ENCODE measurements around the gene ZNRF3. TPM values are rescaled to one million over a fixed set of nuclear protein-coding genes. Genes with fewer than 3 reads are reported as not detected.

ZNRF3 gene
- polyA plus RNA-seq, 1 donor from 2014 or later: 2.9 TPM

DNA sequence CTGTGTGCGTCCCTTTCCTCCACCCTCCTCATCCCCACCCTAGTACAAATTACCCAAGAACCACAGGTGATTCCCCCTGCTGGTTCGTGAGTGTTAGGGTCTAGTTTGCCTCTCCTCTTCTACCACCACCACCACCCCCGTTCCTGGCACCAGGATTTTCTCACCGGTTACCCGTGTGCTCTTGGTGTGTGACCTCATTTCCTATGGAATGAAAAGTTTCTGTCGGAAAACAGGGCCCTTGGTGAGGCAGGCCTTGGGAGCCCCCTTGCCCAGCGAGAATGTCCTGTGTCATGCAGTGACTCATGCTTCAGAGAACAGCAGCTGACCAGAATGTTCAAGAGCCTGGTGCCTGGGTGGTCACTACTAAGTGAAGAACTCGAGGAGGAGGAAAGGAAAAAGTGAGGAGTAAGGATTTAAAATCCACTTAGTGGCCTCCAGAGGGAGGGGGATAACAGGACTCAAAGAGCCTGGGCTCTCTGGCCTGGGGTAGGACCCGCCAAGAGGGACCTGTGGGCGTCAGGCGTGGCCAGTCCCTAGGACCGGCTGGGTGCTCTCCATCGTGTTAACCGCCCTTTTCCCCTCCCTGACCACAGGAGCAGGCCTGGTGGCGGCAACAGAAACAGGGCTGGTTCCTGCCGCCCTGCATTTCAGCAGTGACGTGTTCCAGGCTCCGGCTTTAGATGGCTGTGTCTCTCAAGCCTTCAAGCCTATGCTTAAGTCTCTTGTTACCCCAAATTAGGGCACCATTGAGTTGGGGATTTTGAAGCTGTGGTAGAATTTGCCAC is 148.0 kb downstream of the ZNRF3 start (continued):
- TF ChIP-seq, protein P1, sequence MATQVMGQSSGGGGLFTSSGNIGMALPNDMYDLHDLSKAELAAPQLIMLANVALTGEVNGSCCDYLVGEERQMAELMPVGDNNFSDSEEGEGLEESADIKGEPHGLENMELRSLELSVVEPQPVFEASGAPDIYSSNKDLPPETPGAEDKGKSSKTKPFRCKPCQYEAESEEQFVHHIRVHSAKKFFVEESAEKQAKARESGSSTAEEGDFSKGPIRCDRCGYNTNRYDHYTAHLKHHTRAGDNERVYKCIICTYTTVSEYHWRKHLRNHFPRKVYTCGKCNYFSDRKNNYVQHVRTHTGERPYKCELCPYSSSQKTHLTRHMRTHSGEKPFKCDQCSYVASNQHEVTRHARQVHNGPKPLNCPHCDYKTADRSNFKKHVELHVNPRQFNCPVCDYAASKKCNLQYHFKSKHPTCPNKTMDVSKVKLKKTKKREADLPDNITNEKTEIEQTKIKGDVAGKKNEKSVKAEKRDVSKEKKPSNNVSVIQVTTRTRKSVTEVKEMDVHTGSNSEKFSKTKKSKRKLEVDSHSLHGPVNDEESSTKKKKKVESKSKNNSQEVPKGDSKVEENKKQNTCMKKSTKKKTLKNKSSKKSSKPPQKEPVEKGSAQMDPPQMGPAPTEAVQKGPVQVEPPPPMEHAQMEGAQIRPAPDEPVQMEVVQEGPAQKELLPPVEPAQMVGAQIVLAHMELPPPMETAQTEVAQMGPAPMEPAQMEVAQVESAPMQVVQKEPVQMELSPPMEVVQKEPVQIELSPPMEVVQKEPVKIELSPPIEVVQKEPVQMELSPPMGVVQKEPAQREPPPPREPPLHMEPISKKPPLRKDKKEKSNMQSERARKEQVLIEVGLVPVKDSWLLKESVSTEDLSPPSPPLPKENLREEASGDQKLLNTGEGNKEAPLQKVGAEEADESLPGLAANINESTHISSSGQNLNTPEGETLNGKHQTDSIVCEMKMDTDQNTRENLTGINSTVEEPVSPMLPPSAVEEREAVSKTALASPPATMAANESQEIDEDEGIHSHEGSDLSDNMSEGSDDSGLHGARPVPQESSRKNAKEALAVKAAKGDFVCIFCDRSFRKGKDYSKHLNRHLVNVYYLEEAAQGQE (IDR thresholded peaks at IDR 0.05; ENCODE audit: borderline replicate concordance): no peak

- Histone ChIP-seq H3F3A (ENCODE audit: insufficient read depth, low read length, poor library complexity, severe bottlenecking) (no peaks in the 10 kb centered on the region), H3K79me2 (replicated peaks; ENCODE audit: insufficient read depth, low read length) (no peaks in the 10 kb centered on the region), H3K4me2 (ENCODE audit: low read length) (no peak overlapping the region), H3K36me3 (ENCODE audit: insufficient read depth, low read length) (no peaks in the 10 kb centered on the region), H3K9me2 (ENCODE audit: insufficient read depth, low read length) (no peaks in the 10 kb centered on the region), H2AFZ (ENCODE audit: low read depth, low read length) (no peak overlapping the region), H3K27me3 (ENCODE audit: insufficient read depth, low read depth, low read length) (peaks cover 13% of the 10 kb centered on the region), H3K9me3 (ENCODE audit: low read length) (no peaks in the 10 kb centered on the region), H3K27ac (ENCODE audit: low read length) (no peak overlapping the region), H3K9ac (ENCODE audit: low read length) (no peak overlapping the region), H3K4me3 (ENCODE audit: low read length) (no peak overlapping the region), H4K20me1 (ENCODE audit: insufficient read depth) (no peaks in the 10 kb centered on the region)
- TF ChIP-seq EP300 (conservative IDR thresholded peaks at IDR 0.05; ENCODE audit: poor library complexity, severe bottlenecking) (no peak), TAF1 (IDR thresholded peaks at IDR 0.05; ENCODE audit: low read depth) (no peak), MXI1 (conservative IDR thresholded peaks at IDR 0.05; ENCODE audit: poor library complexity, severe bottlenecking) (no peak), CTCF (IDR thresholded peaks at IDR 0.05; ENCODE audit: poor library complexity, severe bottlenecking) (no peak), SMC3 (conservative IDR thresholded peaks at IDR 0.05; ENCODE audit: poor library complexity) (no peak), RAD21 (conservative IDR thresholded peaks at IDR 0.05) (no peak)
These were observed 148.7 kb downstream of the ZNRF3 start for GRCh38 chr22:29032014-29032475.

- Histone ChIP-seq H4K20me1 (ENCODE audit: insufficient read depth) (no peaks in the 10 kb centered on the region), H3K27ac (ENCODE audit: low read length) (no peak overlapping the region), H3K27me3 (ENCODE audit: insufficient read depth, low read depth, low read length) (peaks cover 13% of the 10 kb centered on the region), H3K9me2 (ENCODE audit: insufficient read depth, low read length) (no peaks in the 10 kb centered on the region), H3K36me3 (ENCODE audit: insufficient read depth, low read length) (no peaks in the 10 kb centered on the region), H3K79me2 (replicated peaks; ENCODE audit: insufficient read depth, low read length) (no peaks in the 10 kb centered on the region), H3K9ac (ENCODE audit: low read length) (no peak overlapping the region), H3K9me3 (ENCODE audit: low read length) (no peaks in the 10 kb centered on the region), H2AFZ (ENCODE audit: low read depth, low read length) (no peak overlapping the region), H3F3A (ENCODE audit: insufficient read depth, low read length, poor library complexity, severe bottlenecking) (no peaks in the 10 kb centered on the region), H3K4me2 (ENCODE audit: low read length) (no peak overlapping the region), H3K4me3 (ENCODE audit: low read length) (no peak overlapping the region)
- TF ChIP-seq RAD21 (conservative IDR thresholded peaks at IDR 0.05) (no peak), POLR2AphosphoS5 (IDR thresholded peaks at IDR 0.05) (no peak), SMC3 (conservative IDR thresholded peaks at IDR 0.05; ENCODE audit: poor library complexity) (no peak), MXI1 (conservative IDR thresholded peaks at IDR 0.05; ENCODE audit: poor library complexity, severe bottlenecking) (no peak), EP300 (conservative IDR thresholded peaks at IDR 0.05; ENCODE audit: poor library complexity, severe bottlenecking) (no peak), EZH2 (IDR thresholded peaks at IDR 0.05; ENCODE audit: borderline replicate concordance, insufficient read depth, low read length, poor library complexity, severe bottlenecking) (no peak), TAF1 (IDR thresholded peaks at IDR 0.05; ENCODE audit: low read depth) (no peak), CTCF (IDR thresholded peaks at IDR 0.05; ENCODE audit: poor library complexity, severe bottlenecking) (no peak)
- TF ChIP-seq, protein P1 (IDR thresholded peaks at IDR 0.05; ENCODE audit: borderline replicate concordance): no peak
These were observed 149.2 kb downstream of the ZNRF3 start for GRCh38 chr22:29032584-29032983.
